ENCODE results near the gene FLRT1.

FLRT1 gene

GRCh38 chr11:64057890-64058289 lies 22.2 kb downstream of the FLRT1 start:
- H3K4me3 ChIP-seq (ENCODE audit: low read length): no peak overlapping the region
- no peak for DNase-seq (ENCODE audit: low read depth, low spot score)

DNA sequence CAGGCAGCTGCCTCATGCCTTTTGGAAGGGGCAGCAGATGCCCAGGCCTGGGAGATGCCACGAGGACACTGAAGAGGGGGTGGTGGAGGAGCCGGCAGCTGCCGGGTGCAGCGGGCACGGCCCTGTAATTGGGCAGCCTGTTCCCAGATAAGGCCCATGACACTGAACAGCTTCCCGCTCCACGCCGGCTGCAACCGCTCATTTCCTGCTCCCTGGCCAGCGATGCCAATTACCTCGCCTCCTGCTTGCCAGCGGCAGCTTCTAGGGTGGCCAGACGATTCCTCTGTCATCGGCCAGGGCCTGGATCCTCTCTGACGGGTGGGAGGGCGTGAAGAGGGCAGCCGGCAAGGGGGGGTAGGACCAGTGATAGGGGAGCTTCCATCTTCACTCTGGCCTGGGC lies 22.8 kb downstream of the FLRT1 start:
- DNase-seq (ENCODE audit: low read depth, low spot score): no peak
- no peak overlapping the region for H3K4me3 ChIP-seq (ENCODE audit: low read length)

- H3K4me3 ChIP-seq (ENCODE audit: low read length): no peak overlapping the region
- no peak for DNase-seq (ENCODE audit: low read depth, low spot score)
Observed at GRCh38 chr11:64059339-64060140, 23.8 kb downstream of the FLRT1 start.

GRCh38 chr11:64060263-64060860 lies 24.6 kb downstream of the FLRT1 start:
- no peak overlapping the region for H3K4me3 ChIP-seq (ENCODE audit: low read length)
- no peak for DNase-seq (ENCODE audit: low read depth, low spot score)

DNA sequence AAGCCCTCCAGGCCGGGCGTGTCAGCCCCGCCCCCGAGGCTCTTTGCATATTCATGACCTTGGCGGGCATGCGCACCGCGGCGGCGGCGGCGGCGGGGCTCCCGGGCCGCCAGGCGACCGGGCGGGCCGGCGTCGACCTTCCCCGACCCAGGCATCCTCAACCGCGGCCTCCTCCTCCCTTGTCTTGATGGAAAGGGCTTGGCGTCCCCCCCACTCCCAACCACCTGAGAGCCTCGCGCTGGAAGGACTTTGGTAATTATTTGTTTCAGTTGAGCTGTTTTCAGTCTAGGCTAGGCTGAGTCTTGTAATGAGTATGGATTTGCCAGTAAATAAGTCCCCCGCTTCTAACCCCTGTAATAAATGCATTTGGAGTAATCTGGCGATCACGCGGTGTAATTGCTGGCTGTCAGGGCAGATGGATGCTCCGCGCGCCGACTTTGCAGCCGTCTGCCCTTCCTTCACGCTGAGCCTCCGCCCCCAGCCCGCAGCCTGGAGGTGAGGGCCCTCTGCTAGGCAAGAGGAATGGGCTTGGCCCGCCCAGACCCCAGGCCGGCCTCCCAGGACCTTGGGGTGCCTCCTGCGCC lies 25.2 kb downstream of the FLRT1 start:
- H3K4me3 ChIP-seq (ENCODE audit: low read length): peak overlapping the region; percentile 41
- DNase-seq (ENCODE audit: low read depth, low spot score): no peak

DNA sequence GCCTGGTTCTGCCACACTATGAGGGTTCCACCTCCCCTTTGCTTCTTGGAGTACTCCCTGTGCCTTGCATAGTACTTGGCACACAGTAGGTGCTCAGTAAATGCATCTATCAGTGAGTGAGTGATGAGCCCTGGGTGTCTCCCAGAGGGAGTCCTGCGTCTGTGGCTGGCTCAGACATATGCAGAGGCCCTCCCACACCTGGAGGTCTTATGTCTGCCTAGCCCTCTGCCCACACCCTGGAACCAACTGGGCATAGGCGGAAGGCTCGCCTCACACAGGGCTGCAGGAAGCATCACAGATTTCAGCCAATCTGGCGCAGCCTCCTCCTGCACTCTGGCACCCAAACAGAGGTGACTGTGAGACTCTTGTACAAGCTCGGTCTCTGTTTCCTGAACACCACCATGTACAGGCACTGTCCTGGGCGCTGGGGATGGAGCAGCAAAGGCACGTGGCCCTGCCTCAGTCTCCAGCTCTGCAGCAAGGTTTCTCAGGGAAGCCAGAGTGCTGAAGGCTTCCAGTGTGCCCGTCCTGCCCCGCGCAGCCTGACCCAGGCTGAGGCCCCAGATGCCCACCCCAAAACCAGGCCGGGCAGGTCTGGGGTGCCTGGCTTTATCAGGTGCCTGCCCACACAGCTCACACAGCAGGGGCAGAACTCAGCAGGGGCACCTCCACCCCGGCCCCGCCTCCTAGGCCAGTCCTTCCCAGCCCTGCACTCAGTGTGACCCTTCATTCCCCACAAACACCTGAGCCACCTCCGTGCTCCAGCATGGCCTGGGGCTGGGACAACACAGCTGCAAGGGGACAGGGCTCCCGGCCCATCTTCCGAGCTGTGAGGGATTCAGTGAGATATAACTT lies 26.7 kb downstream of the FLRT1 start:
- H3K4me3 ChIP-seq (ENCODE audit: low read length): no peak overlapping the region
- DNase-seq (ENCODE audit: low read depth, low spot score): no peak

DNA sequence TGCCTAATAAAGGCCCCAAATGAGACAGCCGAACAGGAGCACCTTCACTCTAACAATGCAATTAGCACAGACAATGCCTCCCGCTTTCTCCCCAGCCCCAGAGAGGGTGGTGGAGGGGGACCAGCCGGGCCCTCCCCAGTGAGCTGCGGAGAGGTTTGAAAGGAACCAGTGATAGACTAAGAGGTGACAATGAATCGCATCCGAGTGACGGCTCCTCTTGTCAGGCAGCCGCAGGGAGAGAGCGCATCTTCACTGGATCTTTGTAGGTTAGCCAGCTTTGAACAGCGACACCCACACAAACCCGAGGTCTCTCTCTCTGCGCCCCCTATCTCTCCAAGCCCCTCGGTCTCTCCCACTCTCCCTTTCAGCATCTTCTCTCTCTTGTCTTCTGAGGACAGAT lies 28.0 kb downstream of the FLRT1 start:
- no peak overlapping the region for H3K4me3 ChIP-seq (ENCODE audit: low read length)
- DNase-seq (ENCODE audit: low read depth, low spot score): no peak

- DNase-seq (ENCODE audit: low read depth, low spot score): no peak
- no peak overlapping the region for H3K4me3 ChIP-seq (ENCODE audit: low read length)
Observed at GRCh38 chr11:64064374-64065140, 28.8 kb downstream of the FLRT1 start.

- DNase-seq (ENCODE audit: low read depth, low spot score): no peak
- no peak overlapping the region for H3K4me3 ChIP-seq (ENCODE audit: low read length)
Observed at GRCh38 chr11:64065141-64065465, 29.4 kb downstream of the FLRT1 start.

DNA sequence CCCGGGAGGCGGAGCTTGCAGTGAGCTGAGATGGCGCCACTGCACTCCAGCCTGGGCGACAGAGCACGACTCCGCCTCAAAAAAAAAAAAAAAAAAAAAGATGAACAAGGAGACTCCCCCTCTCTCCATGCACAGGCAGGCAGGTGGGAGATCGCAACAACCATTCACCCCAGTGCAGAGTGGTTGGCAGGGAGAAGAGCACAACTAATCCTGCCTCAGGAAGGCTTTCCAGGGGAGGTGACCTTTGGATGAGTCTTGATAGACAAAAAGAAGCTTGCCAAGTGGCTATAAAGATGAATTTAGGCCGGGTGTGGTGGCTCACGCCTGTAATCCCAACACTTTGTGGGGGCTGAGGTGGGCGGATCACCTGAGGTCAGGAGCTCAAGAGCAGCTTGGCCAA lies 30.0 kb downstream of the FLRT1 start:
- no peak for DNase-seq (ENCODE audit: low read depth, low spot score)
- no peak overlapping the region for H3K4me3 ChIP-seq (ENCODE audit: low read length)

- DNase-seq (ENCODE audit: low read depth, low spot score): no peak
- H3K4me3 ChIP-seq (ENCODE audit: low read length): no peak overlapping the region
Observed at GRCh38 chr11:64067230-64067993, 31.7 kb downstream of the FLRT1 start.

GRCh38 chr11:64068705-64069400 lies 33.1 kb downstream of the FLRT1 start:
- no peak overlapping the region for H3K4me3 ChIP-seq (ENCODE audit: low read length)
- no peak for DNase-seq (ENCODE audit: low read depth, low spot score)

GRCh38 chr11:64069401-64070313 lies 33.9 kb downstream of the FLRT1 start:
- no peak overlapping the region for H3K4me3 ChIP-seq (ENCODE audit: low read length)
- no peak for DNase-seq (ENCODE audit: low read depth, low spot score)

DNA sequence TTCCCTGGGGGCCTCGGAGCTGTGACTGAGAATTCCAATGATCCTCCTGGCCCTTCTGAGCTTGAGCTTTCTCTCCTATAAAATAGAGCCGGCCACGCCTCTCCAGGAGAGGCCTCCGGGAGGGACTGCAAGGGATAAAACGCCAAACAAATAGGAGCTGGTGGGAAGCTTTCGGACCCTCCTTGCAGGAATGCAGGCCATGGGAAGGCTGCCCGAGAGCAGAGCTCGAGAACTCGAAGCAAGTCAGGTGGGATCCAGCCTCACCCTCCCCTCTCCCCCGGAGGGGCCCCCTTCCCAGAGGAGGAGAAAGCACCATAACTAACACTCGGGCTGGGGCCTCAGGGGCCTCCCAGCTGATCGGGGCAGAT lies 34.6 kb downstream of the FLRT1 start:
- no peak overlapping the region for H3K4me3 ChIP-seq (ENCODE audit: low read length)
- no peak for DNase-seq (ENCODE audit: low read depth, low spot score)

GRCh38 chr11:64071849-64072248 lies 36.1 kb downstream of the FLRT1 start:
- no peak overlapping the region for H3K4me3 ChIP-seq (ENCODE audit: low read length)
- DNase-seq (ENCODE audit: low read depth, low spot score): no peak

GRCh38 chr11:64072403-64072802 lies 36.7 kb downstream of the FLRT1 start:
- no peak overlapping the region for H3K4me3 ChIP-seq (ENCODE audit: low read length)
- DNase-seq (ENCODE audit: low read depth, low spot score): no peak

DNA sequence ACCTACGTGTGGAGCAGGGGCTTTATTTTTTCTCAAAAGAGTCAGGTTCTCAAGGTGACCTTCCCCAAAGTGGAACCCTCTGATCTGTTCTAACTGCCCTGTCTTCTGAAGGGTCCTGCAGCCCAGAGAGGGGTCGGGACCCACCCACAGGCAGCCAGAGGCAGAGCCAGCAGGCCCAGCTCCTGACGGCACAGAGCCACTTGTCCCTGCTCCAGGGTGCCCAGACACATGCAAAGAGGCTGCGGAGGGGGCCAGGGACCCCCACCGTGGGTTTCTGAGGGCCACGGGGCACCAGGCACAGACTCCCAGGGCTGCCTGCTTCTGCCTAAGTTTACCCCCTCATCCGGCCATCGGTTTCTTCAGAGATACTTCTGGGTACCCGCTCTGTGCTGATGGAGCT lies 37.1 kb downstream of the FLRT1 start:
- no peak for DNase-seq (ENCODE audit: low read depth, low spot score)

More for the DNA sequence above, 37.1 kb downstream of the FLRT1 start:
- H3K4me3 ChIP-seq (ENCODE audit: low read length): no peak overlapping the region
